Panc1 (cell line): ENCODE measurements around the gene OLFML3.

ENCODE experiments used
- CTCF ChIP-seq: fragments of 450-650 bp; IDR thresholded peaks from 2 replicates; pipeline ENCODE4 v1.5.1; 2017; ENCODE audit warnings: mild to moderate bottlenecking
- POLR2AphosphoS5 ChIP-seq: IDR thresholded peaks from 2 replicates; pipeline ENCODE4 v1.6.1; 2012; ENCODE audit warnings: mild to moderate bottlenecking, low read depth, low read length, moderate library complexity
- REST ChIP-seq, 2 experiments: IDR thresholded peaks; 2 replicates each; pipeline ENCODE4 v1.6.1; 2011 to 2012; ENCODE audit warnings: low read depth in 2 of 2, control low read depth in 1 of 2, low read length in 1 of 2, mild to moderate bottlenecking in 1 of 2, moderate library complexity in 1 of 2; ENCODE audit not compliant: insufficient read depth in 1 of 2
- SIN3A ChIP-seq: IDR thresholded peaks from 2 replicates; pipeline ENCODE4 v1.6.1; 2012; ENCODE audit warnings: low read depth, mild to moderate bottlenecking, low read length, moderate library complexity, borderline replicate concordance; ENCODE audit not compliant: insufficient read depth
- TCF7L2 ChIP-seq: IDR thresholded peaks from 2 replicates; pipeline ENCODE4 v1.6.1; 2011; ENCODE audit warnings: mild to moderate bottlenecking, low read depth, low read length, inconsistent platforms

- TF ChIP-seq CTCF = no peak
- no peak for TF ChIP-seq POLR2AphosphoS5
- no peak for TF ChIP-seq TCF7L2
- no peak for TF ChIP-seq REST (IDR thresholded peaks at IDR 0.05; ENCODE audit: insufficient read depth in 1 of 2, low read depth in 2 of 2, low read length in 1 of 2)
- TF ChIP-seq SIN3A = no peak
Measured at GRCh38 chr1:113995382-113995781, 16.1 kb downstream of the OLFML3 start.
